Naive thymus-derived CD4-positive, alpha-beta T cell (primary cell): ENCODE data around the gene ITGAX. TPM values are rescaled to one million over a fixed set of nuclear protein-coding genes. Genes with fewer than 3 reads are reported as not detected.
"Not testable (repeated sequence)": the region's sequence is repeated elsewhere in the genome, so short reads cannot be mapped to it uniquely, and the experiment has no call there.

Source experiments
- ATAC-seq: fragments of 150-1000 bp; cut with Tn5 transposase; 2 replicates; pipeline ENCODE4 v1.10.0; 2021; ENCODE audit warnings: mild to moderate bottlenecking, moderate library complexity
- CTCF ChIA-PET: fragments of 350-600 bp; sonication (Branson Sonifier 250); formaldehyde crosslinking; loops from one replicate; lab custom pipeline; 2021; ENCODE audit warnings: antibody characterized with exemption; lab: Charles Lee
- POLR2A ChIA-PET: fragments of 350-600 bp; sonication (Branson Sonifier 250); formaldehyde crosslinking; loops from one replicate; lab custom pipeline; 2021; ENCODE audit warnings: antibody characterized with exemption, inconsistent platforms; lab: Charles Lee
- DNase-seq, 9 donors: peaks; one replicate each; pipeline versions ENCODE4 v3.0.0 to v3.0.0-alpha.2; 2020 to 2022; ENCODE audit warnings: mixed read lengths in 1 of 9
- H3K27ac ChIP-seq: one replicate; pipeline ENCODE4 v1.7.0; 2013; ENCODE audit warnings: mild to moderate bottlenecking, low read depth, low read length, moderate library complexity
- H3K27me3 ChIP-seq, 2 donors: one replicate each; pipeline ENCODE4 v1.7.0; 2013; ENCODE audit warnings: low read length in 2 of 2, mild to moderate bottlenecking in 2 of 2, moderate library complexity in 2 of 2; ENCODE audit not compliant: control insufficient read depth in 2 of 2, insufficient read depth in 2 of 2
- H3K36me3 ChIP-seq, 3 experiments: 1 replicate in 2 of 3; 2 replicates in 1 of 3; pipeline ENCODE4 v1.7.0; 2013; ENCODE audit warnings: low read length in 3 of 3, mild to moderate bottlenecking in 3 of 3, moderate library complexity in 1 of 3; ENCODE audit not compliant: insufficient read depth in 3 of 3, control insufficient read depth in 2 of 3
- H3K4me1 ChIP-seq, 2 donors: one replicate each; pipeline ENCODE4 v1.7.0; 2013; ENCODE audit warnings: low read length in 2 of 2, mild to moderate bottlenecking in 2 of 2, moderate library complexity in 1 of 2; ENCODE audit not compliant: control insufficient read depth in 2 of 2, insufficient read depth in 2 of 2
- H3K4me3 ChIP-seq: 2 replicates; pipeline ENCODE4 v1.7.0; 2013; ENCODE audit warnings: mild to moderate bottlenecking, low read length
- H3K9me3 ChIP-seq, 3 experiments: 1 replicate in 2 of 3; 2 replicates in 1 of 3; pipeline ENCODE4 v1.7.0; 2013; ENCODE audit warnings: low read length in 3 of 3; ENCODE audit not compliant: control insufficient read depth in 2 of 3
- H3K27ac Mint-ChIP-seq, 9 donors: one replicate each; pipeline ENCODE4 v1.8.0; 2020 to 2022; ENCODE audit warnings: mixed read lengths in 9 of 9, mild to moderate bottlenecking in 8 of 9, moderate library complexity in 5 of 9, inconsistent platforms in 2 of 9
- H3K27me3 Mint-ChIP-seq, 5 donors: one replicate each; pipeline ENCODE4 v1.8.0; 2021 to 2022; ENCODE audit warnings: mixed read lengths in 5 of 5, mild to moderate bottlenecking in 1 of 5
- H3K36me3 Mint-ChIP-seq, 5 donors: one replicate each; pipeline ENCODE4 v1.8.0; 2020 to 2022; ENCODE audit warnings: mixed read lengths in 5 of 5, mild to moderate bottlenecking in 3 of 5, inconsistent platforms in 1 of 5
- H3K4me1 Mint-ChIP-seq, 7 donors: one replicate each; pipeline ENCODE4 v1.8.0; 2020 to 2022; ENCODE audit warnings: mixed read lengths in 7 of 7, mild to moderate bottlenecking in 3 of 7, inconsistent platforms in 1 of 7
- H3K4me3 Mint-ChIP-seq, 10 donors: one replicate each; pipeline ENCODE4 v1.8.0; 2020 to 2022; ENCODE audit warnings: mild to moderate bottlenecking in 10 of 10, mixed read lengths in 10 of 10, moderate library complexity in 6 of 10, inconsistent platforms in 2 of 10
- H3K9me3 Mint-ChIP-seq, 11 donors: one replicate each; pipeline ENCODE4 v1.8.0; 2020 to 2022; ENCODE audit warnings: mixed read lengths in 11 of 11, mild to moderate bottlenecking in 4 of 11, inconsistent platforms in 1 of 11, moderate library complexity in 1 of 11
- intact Hi-C, 2 donors: fragments of 100-400 bp; cut with micrococcal nuclease; formaldehyde crosslinking; loops; one replicate each; pipeline ENCODE4 v1.15.1; 2023
- polyA plus RNA-seq, 2 donors: library from polyadenylated mRNA; unstranded; fragments of 300-500 nt; fragmentation: Illumina TruSeq; gene quantifications; one replicate each; pipeline ENCODE4 v1.2.3, GENCODE V29; 2021
- total RNA-seq, 6 experiments: library from RNA in 5 of 6; stranded (reverse) in 5 of 6; gene quantifications; 1 replicate in 5 of 6; 2 replicates in 1 of 6; pipeline ENCODE4 v1.2.3 and lab custom pipeline; 2021 to 2026

ITGAX gene
- total RNA-seq (100 to 1,000 TPM in 1 of 5 experiments, 10 to 100 TPM in 2, 1 to 10 TPM in 2; 4.0 to 306 (median 40.2) TPM), polyA plus RNA-seq (under 1 TPM in 1 of 2 donors, not detected in 1; 0.05 TPM), total RNA-seq (lab: John Stamatoyannopoulos, UW) (not detected)

DNA sequence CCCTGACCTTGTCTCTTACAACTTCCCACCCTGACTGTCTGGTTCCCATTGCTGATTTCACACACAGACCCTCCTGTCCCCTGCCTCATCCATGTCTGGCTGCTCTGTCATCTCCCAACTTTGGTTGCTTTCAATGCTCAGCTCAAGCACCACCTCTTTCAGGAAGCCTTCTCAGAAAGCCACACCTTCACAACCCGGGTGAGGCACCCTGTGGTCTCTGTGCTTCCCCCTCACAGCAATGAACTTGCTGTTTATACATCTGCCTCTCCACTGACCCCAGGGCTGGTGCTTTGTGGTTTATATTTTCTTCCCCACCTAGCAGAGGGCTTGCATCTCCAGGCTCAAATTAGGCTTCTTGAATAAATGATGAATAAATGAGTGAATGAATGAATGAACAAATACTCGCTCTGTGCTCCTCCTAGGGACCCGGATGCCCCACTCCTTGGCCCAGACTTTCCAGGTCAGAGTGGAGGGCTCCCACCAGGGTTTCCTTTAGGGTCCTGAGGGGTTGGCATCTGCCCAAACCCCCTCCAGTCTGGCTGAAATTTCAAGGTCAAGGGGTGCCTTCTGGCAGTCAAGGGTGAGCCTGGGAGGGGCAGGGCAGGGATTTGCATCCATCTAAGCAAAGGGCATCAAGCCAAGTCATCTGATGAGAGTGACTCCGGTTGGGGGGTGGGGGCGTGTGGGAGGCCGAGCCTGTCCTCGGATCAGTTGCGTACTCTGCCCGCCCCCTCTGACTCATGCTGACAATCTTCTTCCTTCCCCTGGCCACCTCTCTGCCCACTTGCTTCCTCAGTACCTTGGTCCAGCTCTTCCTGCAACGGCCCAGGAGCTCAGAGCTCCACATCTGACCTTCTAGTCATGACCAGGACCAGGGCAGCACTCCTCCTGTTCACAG is at the start of gene ITGAX:
Gene ITGAX, plus strand, starts transcription at position 783 of the 898 bp plus-strand sequence. Its CDS starts 79 bp downstream, at position 862.
- H3K27ac ChIP-seq = no peak within 1 kb of the TSS
- ChIA-PET CTCF (no interaction called here), POLR2A (no interaction called here)
- peaks cover 8 to 13% of the 10 kb centered on the region in 2 donors for H3K4me1 ChIP-seq
- no peaks in the 10 kb centered on the region for H3K27me3 Mint-ChIP-seq
- peak within 1 kb of the TSS in 7 of 9 donors; percentile 57 to 97 (median 81) for H3K27ac Mint-ChIP-seq
- ATAC-seq (peak; percentile 68), DNase-seq (peak in 1 of 9 donors; percentile 81)
- H3K4me3 ChIP-seq = no peak within 1 kb of the TSS
- no peaks in the 10 kb centered on the region for H3K36me3 ChIP-seq
- H3K9me3 Mint-ChIP-seq = peaks cover 0 to 4% (median 0%) of the 10 kb centered on the region in 11 donors
- H3K4me1 Mint-ChIP-seq = peaks cover 7 to 65% (median 14%) of the 10 kb centered on the region in 7 donors
- H3K36me3 Mint-ChIP-seq = peaks cover 0 to 4% (median 0%) of the 10 kb centered on the region in 5 donors
- H3K4me3 Mint-ChIP-seq = peak within 1 kb of the TSS in 5 of 10 donors; percentile 13 to 87 (median 56)
- H3K9me3 ChIP-seq = no peaks in the 10 kb centered on the region
- intact Hi-C loops = loop anchor here in 1 of 2 donors (2.0 kb wide), 1 partner anchor 514 kb away; no protein-coding TSS in a partner anchor
- no peaks in the 10 kb centered on the region for H3K27me3 ChIP-seq

DNA sequence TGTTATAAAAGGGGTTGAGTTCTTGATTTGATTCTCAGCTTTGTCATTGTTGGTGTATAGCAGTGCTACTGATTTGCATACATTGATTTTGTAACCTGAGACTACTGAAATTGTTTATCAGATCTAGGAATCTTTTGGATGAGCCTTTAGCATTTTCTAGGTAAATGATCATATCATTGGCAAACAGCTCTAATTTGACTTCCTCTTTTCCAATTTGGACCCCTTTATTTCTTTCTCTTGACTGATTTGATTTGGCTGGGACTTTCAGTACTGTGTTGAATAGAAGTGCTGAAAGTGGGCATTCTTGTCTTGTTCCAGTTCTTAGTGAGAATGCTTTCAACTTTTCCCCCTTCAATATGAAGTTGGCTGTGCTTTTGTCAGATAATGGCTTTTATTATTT is 49.8 kb upstream of the ITGAX start:
- ChIA-PET POLR2A (interaction anchor here (0.6 kb wide), 1 partner anchor 535 kb away, joined by 3 read pairs; no protein-coding TSS in a partner anchor), CTCF (no interaction called here)
- H3K4me3 Mint-ChIP-seq = no peak overlapping the region
- H3K9me3 Mint-ChIP-seq = peaks cover 0 to 1% (median 0%) of the 10 kb centered on the region in 11 donors
- intact Hi-C loops = no loop called here
- H3K4me1 Mint-ChIP-seq = peaks cover 0 to 13% (median 6%) of the 10 kb centered on the region in 7 donors
- Histone ChIP-seq H3K4me1 (no peaks in the 10 kb centered on the region), H3K9me3 (no peaks in the 10 kb centered on the region), H3K27ac (no peak overlapping the region), H3K36me3 (no peaks in the 10 kb centered on the region), H3K27me3 (no peaks in the 10 kb centered on the region), H3K4me3 (no peak overlapping the region)
- H3K36me3 Mint-ChIP-seq = peaks cover 0 to 30% (median 0%) of the 10 kb centered on the region in 5 donors
- no peak overlapping the region for H3K27ac Mint-ChIP-seq
- no peak for DNase-seq
- ATAC-seq = no peak
- peaks cover 6 to 37% (median 17%) of the 10 kb centered on the region in 5 donors for H3K27me3 Mint-ChIP-seq

DNA sequence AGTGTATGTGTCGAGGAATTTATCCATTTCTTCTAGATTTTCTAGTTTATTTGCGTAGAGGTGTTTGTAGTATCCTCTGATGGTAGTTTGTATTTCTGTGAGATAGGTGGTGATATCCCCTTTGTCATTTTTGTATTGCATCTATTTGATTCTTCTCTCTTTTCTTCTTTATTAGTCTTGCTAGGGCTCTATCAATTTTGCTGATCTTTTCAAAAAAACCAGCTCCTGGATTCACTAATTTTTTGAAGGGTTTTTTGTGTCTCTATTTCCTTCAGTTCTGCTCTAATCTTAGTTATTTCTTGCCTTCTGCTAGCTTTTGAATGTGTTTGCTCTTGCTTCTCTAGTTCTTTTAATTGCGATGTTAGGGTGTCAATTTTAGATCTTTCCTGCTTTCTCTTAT is 46.6 kb upstream of the ITGAX start:
- ATAC-seq, CTCF ChIA-PET, H3K4me3 Mint-ChIP-seq, H3K27ac ChIP-seq, POLR2A ChIA-PET, H3K36me3 ChIP-seq, H3K4me1 Mint-ChIP-seq, H3K4me3 ChIP-seq, DNase-seq, H3K4me1 ChIP-seq, H3K27ac Mint-ChIP-seq, H3K27me3 ChIP-seq, H3K9me3 ChIP-seq, H3K9me3 Mint-ChIP-seq, intact Hi-C loops: not testable (repeated sequence)
- peaks cover 6 to 39% (median 16%) of the 10 kb centered on the region in 5 donors for H3K27me3 Mint-ChIP-seq
- H3K36me3 Mint-ChIP-seq = peaks cover 0 to 37% (median 0%) of the 10 kb centered on the region in 5 donors

DNA sequence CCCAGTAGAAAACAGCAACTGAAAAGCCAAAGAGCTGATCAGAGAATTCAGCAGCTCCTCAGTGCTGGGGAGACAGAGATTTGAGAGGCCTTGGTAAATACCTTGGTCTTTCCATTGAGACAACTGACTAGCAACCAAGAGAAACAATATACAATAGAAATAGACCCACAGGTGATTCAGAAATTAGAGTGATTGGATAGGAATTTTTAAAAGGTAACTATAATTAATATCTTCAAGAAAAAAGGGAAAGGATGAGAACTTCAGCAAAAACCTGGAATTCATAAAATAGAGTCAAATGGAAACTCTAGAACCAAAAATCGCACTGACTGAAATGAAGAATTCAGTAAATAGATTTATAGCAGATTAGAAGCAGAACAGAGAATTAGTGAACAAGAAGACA is 32.5 kb upstream of the ITGAX start:
- peak overlapping the region in 1 of 9 donors; percentile 42 for H3K27ac Mint-ChIP-seq
- peaks cover 0 to 27% (median 0%) of the 10 kb centered on the region in 3 experiments for H3K9me3 ChIP-seq
- H3K4me1 Mint-ChIP-seq = peaks cover 0 to under 1% (median 0%) of the 10 kb centered on the region in 7 donors
- H3K9me3 Mint-ChIP-seq = peaks cover 12 to 54% (median 33%) of the 10 kb centered on the region in 11 donors
- DNase-seq (no peak), ATAC-seq (no peak)
- H3K4me3 Mint-ChIP-seq = no peak overlapping the region
- intact Hi-C loops = no loop called here
- H3K4me3 ChIP-seq = no peak overlapping the region
- H3K36me3 Mint-ChIP-seq = peaks cover 6 to 50% (median 20%) of the 10 kb centered on the region in 5 donors
- no peaks in the 10 kb centered on the region for H3K36me3 ChIP-seq
- ChIA-PET CTCF (no interaction called here), POLR2A (no interaction called here)
- H3K27me3 ChIP-seq = no peaks in the 10 kb centered on the region
- peaks cover 0 to 10% (median 7%) of the 10 kb centered on the region in 5 donors for H3K27me3 Mint-ChIP-seq
- no peak overlapping the region for H3K27ac ChIP-seq
- H3K4me1 ChIP-seq = no peaks in the 10 kb centered on the region

DNA sequence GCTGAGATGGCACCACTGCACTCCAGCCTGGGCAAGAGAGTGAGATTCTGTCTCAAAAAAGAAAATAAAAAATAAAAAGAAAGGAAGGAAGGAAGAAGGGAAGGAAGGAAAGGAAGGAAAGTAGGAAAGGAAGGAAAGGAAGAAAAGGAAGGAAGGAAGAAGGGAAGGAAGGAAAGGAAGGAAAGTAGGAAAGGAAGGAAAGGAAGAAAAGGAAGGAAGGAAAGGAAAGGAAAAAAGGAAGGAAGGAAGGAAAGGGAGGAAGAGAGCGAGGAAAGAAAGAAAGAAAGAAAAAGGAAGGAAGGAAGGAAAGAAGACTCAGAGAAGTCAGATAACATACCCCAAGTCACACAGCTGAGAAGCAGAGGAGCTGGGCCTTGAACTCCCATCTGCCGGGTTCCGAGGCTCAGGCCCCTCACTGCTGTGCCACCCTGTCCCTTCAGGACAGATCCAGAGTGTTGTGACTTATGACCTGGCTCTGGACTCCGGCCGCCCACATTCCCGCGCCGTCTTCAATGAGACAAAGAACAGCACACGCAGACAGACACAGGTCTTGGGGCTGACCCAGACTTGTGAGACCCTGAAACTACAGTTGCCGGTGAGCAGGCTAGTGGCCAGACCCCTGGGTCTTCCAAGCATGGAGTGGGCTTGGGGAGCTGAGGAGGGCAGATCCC is 30.9 kb upstream of the ITGAX start:
- POLR2A ChIA-PET = no interaction called here
- CTCF ChIA-PET = no interaction called here
- no peak overlapping the region for H3K27ac Mint-ChIP-seq
- no peaks in the 10 kb centered on the region for H3K27me3 ChIP-seq
- no peak overlapping the region for H3K4me3 ChIP-seq
- H3K36me3 ChIP-seq = no peaks in the 10 kb centered on the region
- H3K4me1 Mint-ChIP-seq = peaks cover 3 to 12% (median 5%) of the 10 kb centered on the region in 7 donors
- peaks cover 6 to 54% (median 20%) of the 10 kb centered on the region in 5 donors for H3K36me3 Mint-ChIP-seq
- DNase-seq = no peak
- H3K27me3 Mint-ChIP-seq = peaks cover 0 to 10% (median 1%) of the 10 kb centered on the region in 5 donors
- no peaks in the 10 kb centered on the region for H3K4me1 ChIP-seq
- no peak overlapping the region for H3K4me3 Mint-ChIP-seq
- ATAC-seq = no peak
- H3K9me3 Mint-ChIP-seq = peaks cover 11 to 38% (median 22%) of the 10 kb centered on the region in 11 donors
- no peak overlapping the region for H3K27ac ChIP-seq
- peaks cover 0 to 26% (median 0%) of the 10 kb centered on the region in 3 experiments for H3K9me3 ChIP-seq
- intact Hi-C loops = no loop called here

DNA sequence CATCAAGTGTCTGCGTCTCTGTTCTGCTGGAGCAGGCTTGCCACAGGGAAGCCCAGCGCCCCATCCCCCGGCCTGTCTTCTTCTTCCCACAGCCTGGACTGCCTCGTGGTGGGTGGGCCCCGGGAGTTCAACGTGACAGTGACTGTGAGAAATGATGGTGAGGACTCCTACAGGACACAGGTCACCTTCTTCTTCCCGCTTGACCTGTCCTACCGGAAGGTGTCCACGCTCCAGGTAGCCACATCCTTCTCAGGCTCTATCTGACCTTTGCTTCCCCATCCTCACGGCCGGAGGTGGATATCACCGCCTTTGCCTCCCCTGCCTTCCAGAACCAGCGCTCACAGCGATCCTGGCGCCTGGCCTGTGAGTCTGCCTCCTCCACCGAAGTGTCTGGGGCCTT is 29.8 kb upstream of the ITGAX start:
- no peak overlapping the region for H3K27ac Mint-ChIP-seq
- Histone ChIP-seq H3K9me3 (peaks cover 0 to 26% (median 0%) of the 10 kb centered on the region in 3 experiments), H3K36me3 (no peaks in the 10 kb centered on the region), H3K27ac (no peak overlapping the region), H3K4me3 (no peak overlapping the region), H3K27me3 (no peaks in the 10 kb centered on the region), H3K4me1 (no peaks in the 10 kb centered on the region)
- H3K27me3 Mint-ChIP-seq = peaks cover 0 to 10% (median under 1%) of the 10 kb centered on the region in 5 donors
- DNase-seq (no peak), ATAC-seq (no peak)
- CTCF ChIA-PET = no interaction called here
- peaks cover 3 to 12% (median 5%) of the 10 kb centered on the region in 7 donors for H3K4me1 Mint-ChIP-seq
- peaks cover 11 to 36% (median 22%) of the 10 kb centered on the region in 11 donors for H3K9me3 Mint-ChIP-seq
- H3K36me3 Mint-ChIP-seq = peaks cover 6 to 54% (median 20%) of the 10 kb centered on the region in 5 donors
- POLR2A ChIA-PET = no interaction called here
- intact Hi-C loops = no loop called here
- H3K4me3 Mint-ChIP-seq = no peak overlapping the region
